HG02870 (cell line): Measurements from ENCODE around the gene JADE2.
"Not testable (repeated sequence)": the region's sequence is repeated elsewhere in the genome, so short reads cannot be mapped to it uniquely, and the experiment has no call there.

Experiments
- ATAC-seq: cut with Tn5 transposase; IDR thresholded peaks from one replicate; pipeline ENCODE4 v1.9.1; 2021; ENCODE audit warnings: mild to moderate bottlenecking, moderate library complexity; ENCODE audit not compliant: unreplicated experiment

JADE2 gene

GRCh38 chr5:134550271-134551214 lies 25.1 kb downstream of the JADE2 start:
- no peak for ATAC-seq

GRCh38 chr5:134551901-134552300 lies 26.4 kb downstream of the JADE2 start:
- no peak for ATAC-seq

GRCh38 chr5:134552301-134552700 lies 26.8 kb downstream of the JADE2 start:
- ATAC-seq: no peak

DNA sequence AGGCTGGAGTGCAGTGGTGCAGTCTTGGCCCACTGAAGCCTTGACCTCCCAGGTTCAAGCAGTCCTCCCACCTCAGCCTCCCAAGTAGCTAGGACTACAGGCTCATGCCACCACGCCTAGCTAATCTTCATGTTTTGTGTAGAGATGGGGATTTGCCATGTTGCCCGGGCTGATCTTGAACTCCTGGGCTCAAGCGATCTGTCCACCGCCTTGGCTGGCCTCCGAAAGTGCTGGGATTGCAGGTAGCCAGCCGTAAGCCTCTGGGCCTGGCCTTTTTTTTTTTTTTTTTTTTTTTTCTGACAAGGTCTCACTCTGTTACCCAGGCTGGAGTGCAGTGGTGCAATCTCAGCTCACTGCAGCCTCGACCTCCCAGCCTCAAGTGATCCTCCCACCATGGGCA lies 27.2 kb downstream of the JADE2 start:
- ATAC-seq: not testable (repeated sequence)

DNA sequence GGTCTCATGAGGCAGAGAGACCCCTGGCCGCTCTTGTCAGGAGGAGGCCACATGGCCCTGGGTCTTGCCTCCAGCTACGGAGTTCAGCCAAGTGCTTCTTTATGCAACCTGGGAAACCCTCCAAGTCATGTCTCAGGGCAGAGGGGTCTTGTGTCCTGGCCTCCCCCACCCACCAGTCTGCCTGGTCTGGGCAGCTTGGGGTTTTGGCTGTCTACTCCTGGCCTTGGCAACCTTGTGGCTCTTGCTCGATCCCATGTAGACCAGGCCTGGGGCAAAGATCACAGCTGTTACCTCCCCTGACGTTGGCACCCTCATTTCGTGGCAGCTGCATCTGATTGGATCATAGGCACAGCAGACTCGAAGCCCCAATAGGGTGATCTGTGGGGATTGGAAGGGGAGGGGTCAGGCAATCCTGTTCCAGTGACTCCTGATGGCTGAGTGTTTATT lies 28.4 kb downstream of the JADE2 start:
- ATAC-seq: no peak

GRCh38 chr5:134554319-134555222 lies 29.1 kb downstream of the JADE2 start:
- peak; percentile 48 for ATAC-seq

GRCh38 chr5:134555223-134555889 lies 29.9 kb downstream of the JADE2 start:
- no peak for ATAC-seq

GRCh38 chr5:134555890-134556311 lies 30.4 kb downstream of the JADE2 start:
- ATAC-seq: no peak

DNA sequence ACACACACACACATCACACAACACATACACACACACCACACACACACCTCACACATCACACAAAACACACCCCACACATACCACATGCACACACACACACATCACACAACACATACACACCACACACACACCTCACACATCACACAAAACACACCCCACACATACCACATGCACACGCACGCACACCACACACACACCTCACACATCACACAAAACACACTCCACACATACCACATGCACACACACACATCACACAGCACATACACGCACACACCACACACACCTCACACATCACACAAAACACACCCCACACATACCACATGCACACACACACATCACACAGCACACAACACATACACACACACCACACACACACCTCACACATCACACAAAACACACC lies 31.1 kb downstream of the JADE2 start:
- not testable (repeated sequence) for ATAC-seq

DNA sequence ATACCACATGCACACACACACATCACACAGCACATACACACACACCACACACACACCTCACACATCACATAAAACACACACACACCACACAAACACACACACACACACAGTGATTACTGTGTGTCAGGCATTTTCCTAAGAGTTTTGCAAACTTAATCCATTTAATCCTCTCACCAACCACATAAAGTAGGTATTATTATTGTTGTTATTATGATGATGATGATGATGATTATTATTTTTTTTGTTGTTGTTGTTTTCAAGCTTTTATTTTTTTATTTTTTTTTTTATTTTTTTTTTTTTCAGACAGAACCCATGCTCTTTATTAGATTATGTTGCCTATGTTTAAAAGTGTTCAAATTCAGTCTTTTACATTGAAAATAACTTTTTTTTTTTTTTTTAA lies 31.5 kb downstream of the JADE2 start:
- no peak for ATAC-seq

- no peak for ATAC-seq
Observed at GRCh38 chr5:134559672-134560071, 34.2 kb downstream of the JADE2 start.

- no peak for ATAC-seq
Observed at GRCh38 chr5:134560698-134561097, 35.2 kb downstream of the JADE2 start.

DNA sequence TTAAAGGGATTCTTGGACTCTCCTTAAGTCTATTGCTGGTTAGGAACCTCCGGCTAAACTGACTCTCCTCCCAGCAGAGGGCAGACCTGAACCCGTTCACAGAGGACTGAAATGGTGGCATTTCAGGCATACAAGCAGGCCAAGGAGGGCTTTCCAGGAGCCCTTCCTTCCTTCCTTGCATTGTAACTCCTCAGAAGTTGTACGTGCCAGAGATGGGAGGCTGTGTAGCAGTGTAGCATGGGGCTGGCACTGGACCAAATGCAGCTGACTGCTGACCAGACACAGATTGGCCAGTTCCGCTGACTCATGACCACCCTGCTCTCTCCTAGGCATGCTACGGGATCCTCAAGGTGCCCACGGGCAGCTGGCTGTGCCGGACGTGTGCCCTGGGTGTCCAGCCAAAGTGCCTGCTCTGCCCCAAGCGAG lies 36.4 kb downstream of the JADE2 start:
- no peak for ATAC-seq

DNA sequence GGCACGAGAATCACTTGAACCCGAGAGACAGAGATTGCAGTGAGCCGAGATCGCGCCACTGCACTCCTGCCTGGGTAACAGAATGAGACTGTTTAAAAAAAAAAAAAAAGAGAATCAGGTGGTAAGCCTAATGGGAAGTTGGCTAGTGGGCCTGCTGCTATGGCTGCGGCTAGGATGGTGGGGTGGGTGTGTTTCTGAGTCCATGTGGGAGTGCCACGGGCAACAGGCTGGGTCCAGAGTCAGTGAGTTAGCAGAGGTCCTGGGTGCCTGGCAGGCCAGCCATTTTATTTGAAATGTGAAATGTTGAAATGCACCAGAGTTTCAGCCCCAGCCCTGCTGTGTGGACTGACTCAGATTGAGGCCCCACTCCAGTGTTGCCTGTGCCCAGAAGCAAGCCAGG lies 37.8 kb downstream of the JADE2 start:
- no peak for ATAC-seq

DNA sequence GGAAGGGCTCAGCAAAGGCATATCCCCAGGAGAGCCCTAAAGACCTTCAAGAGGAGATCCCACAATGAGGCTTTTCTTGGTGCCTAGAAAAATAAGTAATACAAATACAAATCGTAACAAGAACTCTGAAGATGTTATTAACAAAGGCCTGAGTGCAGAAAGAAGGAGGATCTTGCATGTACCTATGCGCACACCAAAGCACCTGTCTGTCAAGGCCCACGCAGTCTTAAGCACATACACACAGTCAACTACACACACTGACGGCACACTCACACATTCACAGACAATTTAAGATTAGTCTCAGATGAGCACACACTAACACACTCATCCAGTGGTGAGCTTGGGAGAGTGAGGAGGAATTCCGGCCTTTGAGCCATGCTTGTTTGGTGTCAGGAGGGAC lies 38.5 kb downstream of the JADE2 start:
- ATAC-seq: no peak

- ATAC-seq: no peak
Observed at GRCh38 chr5:134564396-134564795, 38.9 kb downstream of the JADE2 start.

DNA sequence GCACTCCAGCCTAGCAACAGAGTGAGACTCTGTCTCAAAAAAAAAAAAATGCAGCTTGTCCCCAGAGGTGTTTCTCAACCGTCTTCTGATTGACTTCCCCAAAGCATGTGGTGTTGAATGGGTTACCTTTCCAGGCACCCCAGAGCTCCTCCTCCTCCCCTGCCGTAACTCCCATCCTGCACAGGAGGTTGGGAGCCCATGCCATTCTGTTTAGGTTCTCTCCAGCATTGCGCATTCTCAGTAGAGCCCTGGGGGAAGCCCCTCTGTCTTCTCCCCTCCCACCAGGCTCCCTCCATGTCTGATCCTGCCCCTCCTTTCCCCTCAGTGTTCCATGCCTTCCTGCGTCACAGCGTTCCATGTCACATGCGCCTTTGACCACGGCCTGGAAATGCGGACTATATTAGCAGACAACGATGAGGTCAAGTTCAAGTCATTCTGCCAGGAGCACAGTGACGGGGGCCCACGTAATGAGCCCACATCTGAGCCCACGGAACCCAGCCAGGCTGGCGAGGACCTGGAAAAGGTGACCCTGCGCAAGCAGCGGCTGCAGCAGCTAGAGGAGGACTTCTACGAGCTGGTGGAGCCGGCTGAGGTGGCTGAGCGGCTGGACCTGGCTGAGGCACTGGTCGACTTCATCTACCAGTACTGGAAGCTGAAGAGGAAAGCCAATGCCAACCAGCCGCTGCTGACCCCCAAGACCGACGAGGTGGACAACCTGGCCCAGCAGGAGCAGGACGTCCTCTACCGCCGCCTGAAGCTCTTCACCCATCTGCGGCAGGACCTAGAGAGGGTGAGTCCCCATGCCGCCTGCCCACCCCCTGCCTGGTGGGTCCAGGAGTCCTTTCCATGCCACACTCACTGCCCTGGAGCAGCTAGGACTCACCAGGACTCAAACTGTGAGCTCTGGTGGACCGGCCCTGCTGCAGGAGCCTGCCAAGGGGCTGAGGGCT lies 40.6 kb downstream of the JADE2 start:
- ATAC-seq: no peak

DNA sequence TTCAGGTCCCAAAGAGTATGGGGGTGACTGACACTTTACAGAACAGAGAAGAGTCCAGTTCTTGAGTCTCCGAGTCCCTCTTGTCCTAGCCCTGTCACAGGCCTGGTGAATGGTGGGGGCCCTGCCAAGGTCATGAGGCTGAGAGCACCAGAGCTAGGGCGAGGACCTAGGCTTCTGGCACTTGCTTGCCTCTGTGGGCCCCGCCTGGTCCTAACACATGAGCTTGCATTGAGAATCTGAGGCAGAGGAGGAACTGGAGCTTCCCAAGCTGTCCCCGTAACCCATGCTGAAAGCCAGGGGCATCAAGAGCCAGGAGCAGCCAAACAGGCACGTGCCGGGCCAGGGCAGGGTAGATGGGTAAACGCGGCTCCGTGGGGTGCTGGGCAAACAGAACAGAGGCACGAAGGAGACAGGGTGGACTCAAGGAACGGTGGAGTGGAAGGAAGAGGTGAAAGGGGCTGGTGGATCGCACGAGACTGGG lies 41.3 kb downstream of the JADE2 start:
- ATAC-seq: no peak

GRCh38 chr5:134567641-134568336 lies 42.3 kb downstream of the JADE2 start:
- no peak for ATAC-seq
